Activated CD8-positive, alpha-beta T cell treated with anti-CD3 and anti-CD28 coated beads for 36 hours (primary cell): ENCODE measurements around the gene PCBP2. TPM values are rescaled to one million over a fixed set of nuclear protein-coding genes. Genes with fewer than 3 reads are reported as not detected.
A peak's percentile ranks its signal among the peaks of the same experiment; 100 is the strongest.

Experiments
- ATAC-seq: fragments of 200-7000 bp; cut with Tn5 transposase; one replicate; pipeline ENCODE4 v1.10.0; 2021; ENCODE audit warnings: mild to moderate bottlenecking, moderate library complexity
- CTCF ChIA-PET: fragments of 350-600 bp; sonication (Branson Sonifier 250); formaldehyde crosslinking; loops from one replicate; lab custom pipeline; 2021; ENCODE audit warnings: antibody characterized with exemption; lab: Charles Lee
- POLR2A ChIA-PET: fragments of 350-600 bp; sonication (Branson Sonifier 250); formaldehyde crosslinking; loops from one replicate; lab custom pipeline; 2021; ENCODE audit warnings: antibody characterized with exemption; lab: Charles Lee
- DNase-seq: peaks from one replicate; pipeline ENCODE4 v3.0.0-alpha.2; 2020
- H3K27ac Mint-ChIP-seq: one replicate; pipeline ENCODE4 v1.8.0; 2021; ENCODE audit warnings: mild to moderate bottlenecking, mixed read lengths
- H3K27me3 Mint-ChIP-seq: one replicate; pipeline ENCODE4 v1.8.0; 2021; ENCODE audit warnings: mixed read lengths
- H3K36me3 Mint-ChIP-seq: one replicate; pipeline ENCODE4 v1.8.0; 2021; ENCODE audit warnings: low read depth, mixed read lengths
- H3K4me1 Mint-ChIP-seq: one replicate; pipeline ENCODE4 v1.8.0; 2021; ENCODE audit warnings: low read depth, mixed read lengths
- H3K4me3 Mint-ChIP-seq: one replicate; pipeline ENCODE4 v1.8.0; 2021; ENCODE audit warnings: mild to moderate bottlenecking, moderate library complexity, mixed read lengths
- H3K9me3 Mint-ChIP-seq: one replicate; pipeline ENCODE4 v1.8.0; 2021; ENCODE audit warnings: mixed read lengths
- intact Hi-C: fragments of 100-400 bp; cut with micrococcal nuclease; formaldehyde crosslinking; loops from one replicate; pipeline ENCODE4 v1.10.0; 2022
- total RNA-seq, 2 experiments: library from RNA; stranded (reverse); gene quantifications; one replicate each; pipeline ENCODE4 v1.2.3, GENCODE V29; 2021
- TF ChIP-seq, protein P1 (sequence below): fragments of 200-600 bp; IDR thresholded peaks from one replicate; pipeline ENCODE4 v1.8.0; 2022; ENCODE audit warnings: antibody characterized with exemption, mild to moderate bottlenecking

PCBP2 gene
- total RNA-seq, 2 experiments from 2014 or later = 958 to 973 TPM

DNA sequence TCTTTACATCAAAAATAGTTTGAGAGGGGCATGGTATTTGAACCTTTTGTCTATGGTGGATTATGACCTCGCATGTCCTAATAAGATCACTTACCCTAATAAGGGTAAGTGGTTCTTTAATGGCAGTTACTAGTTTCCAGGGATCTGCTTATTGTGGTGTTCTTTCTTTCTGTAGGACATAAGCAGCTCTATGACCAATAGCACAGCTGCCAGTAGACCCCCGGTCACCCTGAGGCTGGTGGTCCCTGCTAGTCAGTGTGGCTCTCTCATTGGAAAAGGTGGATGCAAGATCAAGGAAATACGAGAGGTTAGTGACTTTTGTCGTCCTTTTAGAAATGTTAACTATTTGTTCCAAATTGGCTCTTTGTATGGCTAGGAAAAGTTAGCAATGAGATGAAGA lies 7.2 kb downstream of the PCBP2 start:
- POLR2A ChIA-PET = interaction anchor here (0.6 to 43.3 kb wide), 5 partner anchors 11 to 325 kb away, joined by 3 to 1494 read pairs (median 5); partner anchors contain the start of genes MAP3K12, NPFF and TARBP2
- H3K9me3 Mint-ChIP-seq = no peaks in the 10 kb centered on the region
- CTCF ChIA-PET = interaction anchor here (2.0 kb wide), 1 partner anchor 17 kb away, joined by 12 read pairs; no protein-coding TSS in a partner anchor
- H3K27me3 Mint-ChIP-seq = no peaks in the 10 kb centered on the region
- H3K4me3 Mint-ChIP-seq = no peak overlapping the region
- H3K4me1 Mint-ChIP-seq = peaks cover 66% of the 10 kb centered on the region
- H3K27ac Mint-ChIP-seq = peak overlapping the region; percentile 46
- intact Hi-C loops = no loop called here
- peaks cover 78% of the 10 kb centered on the region for H3K36me3 Mint-ChIP-seq
- no peak for DNase-seq
- no peak for ATAC-seq
- TF ChIP-seq, protein P1, sequence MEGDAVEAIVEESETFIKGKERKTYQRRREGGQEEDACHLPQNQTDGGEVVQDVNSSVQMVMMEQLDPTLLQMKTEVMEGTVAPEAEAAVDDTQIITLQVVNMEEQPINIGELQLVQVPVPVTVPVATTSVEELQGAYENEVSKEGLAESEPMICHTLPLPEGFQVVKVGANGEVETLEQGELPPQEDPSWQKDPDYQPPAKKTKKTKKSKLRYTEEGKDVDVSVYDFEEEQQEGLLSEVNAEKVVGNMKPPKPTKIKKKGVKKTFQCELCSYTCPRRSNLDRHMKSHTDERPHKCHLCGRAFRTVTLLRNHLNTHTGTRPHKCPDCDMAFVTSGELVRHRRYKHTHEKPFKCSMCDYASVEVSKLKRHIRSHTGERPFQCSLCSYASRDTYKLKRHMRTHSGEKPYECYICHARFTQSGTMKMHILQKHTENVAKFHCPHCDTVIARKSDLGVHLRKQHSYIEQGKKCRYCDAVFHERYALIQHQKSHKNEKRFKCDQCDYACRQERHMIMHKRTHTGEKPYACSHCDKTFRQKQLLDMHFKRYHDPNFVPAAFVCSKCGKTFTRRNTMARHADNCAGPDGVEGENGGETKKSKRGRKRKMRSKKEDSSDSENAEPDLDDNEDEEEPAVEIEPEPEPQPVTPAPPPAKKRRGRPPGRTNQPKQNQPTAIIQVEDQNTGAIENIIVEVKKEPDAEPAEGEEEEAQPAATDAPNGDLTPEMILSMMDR = no peak

DNA sequence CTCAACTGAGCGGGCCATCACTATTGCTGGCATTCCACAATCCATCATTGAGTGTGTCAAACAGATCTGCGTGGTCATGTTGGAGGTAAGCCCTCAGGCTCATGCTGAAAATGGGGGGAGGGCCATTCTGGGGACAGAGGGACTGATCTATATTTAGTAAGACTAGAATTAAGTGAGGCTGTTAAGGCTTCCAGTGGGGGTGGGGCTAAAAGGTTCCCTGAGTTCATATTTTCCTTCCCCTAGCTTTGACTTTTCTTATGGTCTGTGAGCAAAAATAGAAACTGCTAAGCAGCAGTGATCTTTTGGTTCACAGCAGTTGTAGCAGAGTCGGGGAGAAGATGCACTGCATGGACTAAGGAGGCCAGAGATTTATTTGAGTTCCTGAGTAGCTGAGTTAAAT lies 9.2 kb downstream of the PCBP2 start:
- ChIA-PET CTCF (interaction anchor here (1.3 to 1.6 kb wide), 2 partner anchors 12 to 15 kb away, joined by 4 to 7 read pairs; no protein-coding TSS in a partner anchor), POLR2A (interaction anchor here (0.6 to 54.1 kb wide), 3 partner anchors 7 to 189 kb away, joined by 4 to 1494 read pairs (median 1494); partner anchors contain the start of genes MAP3K12, NPFF, PCBP2 and TARBP2)
- Mint-ChIP-seq H3K36me3 (peaks cover 77% of the 10 kb centered on the region), H3K9me3 (no peaks in the 10 kb centered on the region), H3K27me3 (no peaks in the 10 kb centered on the region), H3K4me3 (no peak overlapping the region), H3K27ac (peak overlapping the region; percentile 62), H3K4me1 (peaks cover 55% of the 10 kb centered on the region)
- TF ChIP-seq, protein P1 = no peak
- ATAC-seq (no peak), DNase-seq (no peak)
- intact Hi-C loops = no loop called here

DNA sequence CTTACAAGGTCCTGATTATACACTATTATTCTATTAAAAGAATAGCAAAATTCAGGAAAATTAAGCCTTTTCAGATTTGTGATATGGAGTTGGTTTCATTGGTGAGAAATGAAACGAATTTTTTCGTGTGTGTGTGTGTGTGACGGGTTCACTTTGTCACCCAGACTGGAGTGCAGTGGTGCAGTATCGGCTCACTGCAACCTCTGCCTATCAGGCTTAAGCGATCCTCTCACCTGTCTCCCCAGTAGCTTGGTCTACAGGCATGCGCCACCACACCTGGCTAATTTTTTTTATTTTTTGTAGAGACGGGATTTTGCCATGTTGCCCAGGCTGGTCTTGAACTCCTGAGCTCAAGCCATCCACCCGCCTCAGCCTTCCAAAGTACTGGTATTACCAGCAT lies 9.7 kb downstream of the PCBP2 start:
- Mint-ChIP-seq H3K36me3 (peaks cover 80% of the 10 kb centered on the region), H3K4me3 (no peak overlapping the region), H3K9me3 (no peaks in the 10 kb centered on the region), H3K4me1 (peaks cover 53% of the 10 kb centered on the region), H3K27ac (no peak overlapping the region), H3K27me3 (no peaks in the 10 kb centered on the region)
- no peak for DNase-seq
- ChIA-PET CTCF (interaction anchor here (1.3 to 1.6 kb wide), 2 partner anchors 12 to 15 kb away, joined by 4 to 7 read pairs; no protein-coding TSS in a partner anchor), POLR2A (interaction anchor here (0.6 to 54.1 kb wide), 4 partner anchors 6 to 190 kb away, joined by 3 to 1494 read pairs (median 749); partner anchors contain the start of genes MAP3K12, NPFF, PCBP2 and PRR13)
- TF ChIP-seq, protein P1 = no peak
- ATAC-seq = no peak
- intact Hi-C loops = no loop called here

DNA sequence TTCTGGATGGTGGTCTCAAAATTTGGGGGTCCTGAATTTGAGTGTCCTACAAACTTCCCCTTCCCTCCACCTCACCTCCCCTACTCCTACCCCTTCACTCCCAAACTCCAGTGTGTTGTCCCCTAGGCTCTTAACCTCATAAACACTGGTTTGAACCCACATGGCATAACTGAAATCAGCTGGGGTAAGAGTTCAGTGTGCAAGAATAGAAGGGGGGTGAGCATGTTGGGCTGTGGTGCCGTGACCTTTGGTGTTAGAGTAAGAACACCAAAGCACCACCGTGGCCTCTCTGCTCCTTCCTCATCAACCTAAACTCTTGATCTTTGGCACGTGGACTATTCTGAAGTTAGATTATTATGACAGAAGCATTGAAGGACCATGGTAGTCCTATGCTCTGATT lies 11.0 kb downstream of the PCBP2 start:
- Mint-ChIP-seq H3K27ac (no peak overlapping the region), H3K4me3 (no peak overlapping the region), H3K4me1 (peaks cover 54% of the 10 kb centered on the region), H3K27me3 (no peaks in the 10 kb centered on the region), H3K9me3 (no peaks in the 10 kb centered on the region), H3K36me3 (peaks cover 86% of the 10 kb centered on the region)
- POLR2A ChIA-PET = interaction anchor here (43.3 to 54.1 kb wide), 2 partner anchors 5 to 24 kb away, joined by 1494 read pairs; partner anchors contain the start of genes MAP3K12, NPFF, PCBP2 and TARBP2
- TF ChIP-seq, protein P1 = no peak
- CTCF ChIA-PET = no interaction called here
- ATAC-seq = no peak
- intact Hi-C loops = no loop called here
- DNase-seq = no peak
